CD4-positive, CD25-positive, alpha-beta regulatory T cell (primary cell): ENCODE measurements around the gene SLC25A15. TPM values are rescaled to one million over a fixed set of nuclear protein-coding genes. Genes with fewer than 3 reads are reported as not detected.

ENCODE experiments used
- ATAC-seq, 2 donors: fragments of 150-1000 bp; cut with Tn5 transposase; one replicate each; pipeline ENCODE4 v1.10.0; 2021; ENCODE audit warnings: low read depth in 2 of 2, moderate number of reproducible peaks in 2 of 2, moderate library complexity in 1 of 2
- DNase-seq, 3 donors: peaks; one replicate each; pipeline versions ENCODE4 v3.0.0 to v3.0.0-alpha.2; 2012 to 2022; ENCODE audit warnings: mixed read lengths in 1 of 3
- H3K27ac ChIP-seq: one replicate; pipeline ENCODE4 v1.7.0; 2013; ENCODE audit warnings: mild to moderate bottlenecking, low read length; ENCODE audit not compliant: insufficient read depth, poor library complexity, severe bottlenecking
- H3K27me3 ChIP-seq: one replicate; pipeline ENCODE4 v1.7.0; 2013; ENCODE audit warnings: low read length; ENCODE audit not compliant: control insufficient read depth, insufficient read depth
- H3K36me3 ChIP-seq: one replicate; pipeline ENCODE4 v1.7.0; 2013; ENCODE audit warnings: mild to moderate bottlenecking, low read length, moderate library complexity; ENCODE audit not compliant: control insufficient read depth, insufficient read depth
- H3K4me1 ChIP-seq: 2 replicates; pipeline ENCODE4 v1.7.0; 2013; ENCODE audit warnings: mild to moderate bottlenecking, low read length; ENCODE audit not compliant: insufficient read depth, control insufficient read depth, poor library complexity, severe bottlenecking
- H3K4me3 ChIP-seq: one replicate; pipeline ENCODE4 v1.7.0; 2013; ENCODE audit warnings: low read depth, mild to moderate bottlenecking, low read length, moderate library complexity
- H3K9me3 ChIP-seq, 2 experiments: 1 replicate in 1 of 2; 2 replicates in 1 of 2; pipeline ENCODE4 v1.7.0; 2013; ENCODE audit warnings: low read length in 2 of 2, mild to moderate bottlenecking in 1 of 2, moderate library complexity in 1 of 2; ENCODE audit not compliant: control insufficient read depth in 2 of 2
- H3K27ac Mint-ChIP-seq, 3 donors: one replicate each; pipeline ENCODE4 v1.8.0; 2020 to 2022; ENCODE audit warnings: mild to moderate bottlenecking in 3 of 3, mixed read lengths in 3 of 3, moderate library complexity in 2 of 3
- H3K27me3 Mint-ChIP-seq: one replicate; pipeline ENCODE4 v1.8.0; 2022; ENCODE audit warnings: mild to moderate bottlenecking, mixed read lengths
- H3K36me3 Mint-ChIP-seq: one replicate; pipeline ENCODE4 v1.8.0; 2020; ENCODE audit warnings: mixed read lengths
- H3K4me1 Mint-ChIP-seq, 4 donors: one replicate each; pipeline ENCODE4 v1.8.0; 2020 to 2022; ENCODE audit warnings: mixed read lengths in 4 of 4, mild to moderate bottlenecking in 1 of 4
- H3K4me3 Mint-ChIP-seq, 4 donors: one replicate each; pipeline ENCODE4 v1.8.0; 2020 to 2022; ENCODE audit warnings: mild to moderate bottlenecking in 4 of 4, mixed read lengths in 4 of 4, moderate library complexity in 3 of 4
- H3K9me3 Mint-ChIP-seq, 7 donors: one replicate each; pipeline ENCODE4 v1.8.0; 2020 to 2022; ENCODE audit warnings: mixed read lengths in 7 of 7, mild to moderate bottlenecking in 3 of 7, moderate library complexity in 2 of 7
- polyA plus RNA-seq, 4 donors: library from polyadenylated mRNA; unstranded; fragments of 300-500 nt; fragmentation: Illumina TruSeq; gene quantifications; one replicate each; pipeline ENCODE4 v1.2.3, GENCODE V29; 2021
- total RNA-seq: library from RNA; stranded (reverse); gene quantifications from one replicate; pipeline ENCODE4 v1.2.3, GENCODE V29; 2022

SLC25A15 gene
- total RNA-seq (4.8 TPM), polyA plus RNA-seq (10 to 100 TPM in 1 of 4 donors, 1 to 10 TPM in 3; 3.9 to 13.3 (median 7.2) TPM)

DNA sequence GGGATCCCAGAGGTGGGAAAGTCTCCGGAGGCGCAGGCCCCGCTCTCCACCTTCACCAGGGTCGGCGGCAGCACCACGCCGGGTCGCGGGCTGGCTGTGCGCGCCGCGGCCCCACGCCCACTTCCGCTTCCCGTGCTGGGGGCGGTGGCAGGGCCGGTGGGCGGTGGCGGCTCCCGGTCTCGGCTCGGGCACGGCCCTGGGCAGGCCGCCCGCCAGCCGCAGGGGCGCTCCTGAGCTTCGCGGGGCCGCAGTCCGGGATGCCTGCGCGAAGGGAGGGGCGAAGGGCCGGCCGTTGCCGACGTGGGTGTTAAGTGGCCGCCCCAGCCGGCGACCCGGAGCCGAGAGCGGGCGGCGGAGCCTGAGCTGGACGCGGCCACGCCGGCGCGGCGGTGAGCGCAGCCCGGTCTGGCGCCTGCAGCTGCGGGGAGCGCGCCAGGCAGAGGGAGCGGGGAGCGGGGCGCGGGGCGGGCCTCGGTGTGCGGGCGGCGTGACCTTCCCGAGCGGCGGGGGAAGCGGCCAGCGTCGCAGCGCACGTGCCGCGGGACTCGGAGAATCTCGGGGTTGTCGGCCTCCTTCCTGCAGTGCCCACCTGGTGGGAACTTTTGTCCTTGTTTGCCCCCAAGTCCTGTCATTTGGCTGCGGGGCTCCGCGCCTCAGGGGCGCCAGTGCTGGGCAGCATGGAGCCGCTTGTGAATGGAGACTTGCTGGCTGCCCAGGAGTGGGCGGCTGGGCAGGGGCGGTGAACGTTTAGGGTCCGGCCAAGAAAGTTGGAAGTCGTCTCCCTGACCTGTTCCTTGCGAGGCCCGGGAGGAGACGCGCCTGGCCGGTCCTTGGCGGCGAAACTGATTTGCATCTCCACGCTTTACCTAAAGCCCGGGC lies at the start of gene SLC25A15:
TSS of gene SLC25A15 (plus strand) at position 337 of the 879 bp plus-strand sequence. CDS start 3,616 bp downstream, outside the sequence.
- H3K36me3 ChIP-seq = no peaks in the 10 kb centered on the region
- Mint-ChIP-seq H3K4me1 (peaks cover 0 to 51% (median 34%) of the 10 kb centered on the region in 4 donors), H3K36me3 (peaks cover 15% of the 10 kb centered on the region), H3K27me3 (no peaks in the 10 kb centered on the region), H3K4me3 (peak within 1 kb of the TSS; percentile 83 to 95 (median 92)), H3K27ac (peak within 1 kb of the TSS; percentile 65 to 92 (median 84)), H3K9me3 (no peaks in the 10 kb centered on the region)
- peak within 1 kb of the TSS; percentile 66 for H3K27ac ChIP-seq
- H3K9me3 ChIP-seq = no peaks in the 10 kb centered on the region
- peak within 1 kb of the TSS; percentile 55 for H3K4me3 ChIP-seq
- DNase-seq (peak; percentile 63 to 84 (median 74)), ATAC-seq (peak; percentile 89 to 91)
- H3K27me3 ChIP-seq = no peaks in the 10 kb centered on the region
- H3K4me1 ChIP-seq = peaks cover 21% of the 10 kb centered on the region

DNA sequence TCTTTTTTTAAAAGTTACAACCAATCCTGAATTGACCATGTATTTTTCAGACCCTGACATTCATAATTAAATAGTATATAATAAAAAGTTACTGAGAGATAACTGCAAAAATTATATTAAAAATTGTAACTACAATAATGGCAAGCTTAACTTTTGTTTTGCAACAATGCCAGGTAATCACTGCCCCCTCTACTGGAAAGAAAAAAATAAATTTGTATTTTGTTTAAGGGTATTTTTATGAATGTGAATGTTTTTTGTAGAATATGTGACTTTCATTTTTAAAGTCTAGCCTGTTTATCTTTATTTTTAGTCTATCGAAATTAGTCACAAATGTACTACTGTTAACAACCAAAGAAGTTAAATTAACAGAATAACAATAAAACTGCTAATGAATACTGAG lies 40.1 kb upstream of the SLC25A15 start:
- no peaks in the 10 kb centered on the region for H3K9me3 Mint-ChIP-seq
- H3K36me3 ChIP-seq = peaks cover 40% of the 10 kb centered on the region
- H3K9me3 ChIP-seq = no peaks in the 10 kb centered on the region
- DNase-seq = peak in 2 of 3 donors; percentile 23 to 39
- H3K4me3 ChIP-seq = no peak overlapping the region
- no peak overlapping the region for H3K4me3 Mint-ChIP-seq
- no peaks in the 10 kb centered on the region for H3K27me3 Mint-ChIP-seq
- no peaks in the 10 kb centered on the region for H3K4me1 ChIP-seq
- H3K27ac Mint-ChIP-seq = peak overlapping the region in 1 of 3 donors; percentile 26
- no peak overlapping the region for H3K27ac ChIP-seq
- H3K36me3 Mint-ChIP-seq = peaks cover 31% of the 10 kb centered on the region
- H3K27me3 ChIP-seq = no peaks in the 10 kb centered on the region
- ATAC-seq = no peak
- peaks cover 10 to 13% (median 12%) of the 10 kb centered on the region in 4 donors for H3K4me1 Mint-ChIP-seq

DNA sequence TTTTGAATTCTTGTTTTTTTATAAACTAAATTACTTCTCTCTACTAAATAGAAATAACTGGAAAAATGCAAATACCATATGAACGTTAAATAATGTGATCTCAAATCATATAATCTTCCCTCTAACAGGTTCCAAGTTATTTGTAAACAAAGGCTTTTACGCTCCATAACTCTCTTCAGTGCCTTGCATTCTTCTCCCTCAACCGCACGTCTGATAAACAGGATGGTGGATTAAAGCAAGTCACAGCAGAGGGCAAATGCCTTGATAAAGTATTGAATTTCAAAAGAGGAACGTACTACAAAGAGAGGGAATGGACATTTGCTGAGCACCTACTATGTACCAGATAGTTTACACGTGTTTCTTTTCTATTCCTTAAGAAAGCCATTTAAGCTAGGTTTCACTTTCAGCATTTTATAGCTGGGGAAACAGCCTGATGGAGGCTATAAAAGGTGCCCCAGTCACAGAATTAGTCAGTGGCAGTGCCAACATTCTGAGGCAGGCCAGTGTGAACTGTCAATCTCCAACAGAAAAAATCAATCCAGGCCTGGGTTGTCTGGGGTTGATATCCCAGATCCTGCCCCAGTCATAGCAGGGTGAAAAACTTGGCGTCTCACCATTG lies 34.2 kb upstream of the SLC25A15 start:
- peaks cover 34% of the 10 kb centered on the region for H3K36me3 Mint-ChIP-seq
- H3K9me3 ChIP-seq = no peaks in the 10 kb centered on the region
- H3K9me3 Mint-ChIP-seq = no peaks in the 10 kb centered on the region
- peaks cover 0 to 10% (median 8%) of the 10 kb centered on the region in 4 donors for H3K4me1 Mint-ChIP-seq
- H3K27me3 ChIP-seq = no peaks in the 10 kb centered on the region
- no peak for ATAC-seq
- peaks cover 53% of the 10 kb centered on the region for H3K36me3 ChIP-seq
- H3K27me3 Mint-ChIP-seq = no peaks in the 10 kb centered on the region
- H3K27ac Mint-ChIP-seq = peak overlapping the region in 1 of 3 donors; percentile 62
- DNase-seq = no peak
- no peak overlapping the region for H3K4me3 Mint-ChIP-seq
- H3K4me1 ChIP-seq = no peaks in the 10 kb centered on the region
- no peak overlapping the region for H3K4me3 ChIP-seq
- no peak overlapping the region for H3K27ac ChIP-seq

DNA sequence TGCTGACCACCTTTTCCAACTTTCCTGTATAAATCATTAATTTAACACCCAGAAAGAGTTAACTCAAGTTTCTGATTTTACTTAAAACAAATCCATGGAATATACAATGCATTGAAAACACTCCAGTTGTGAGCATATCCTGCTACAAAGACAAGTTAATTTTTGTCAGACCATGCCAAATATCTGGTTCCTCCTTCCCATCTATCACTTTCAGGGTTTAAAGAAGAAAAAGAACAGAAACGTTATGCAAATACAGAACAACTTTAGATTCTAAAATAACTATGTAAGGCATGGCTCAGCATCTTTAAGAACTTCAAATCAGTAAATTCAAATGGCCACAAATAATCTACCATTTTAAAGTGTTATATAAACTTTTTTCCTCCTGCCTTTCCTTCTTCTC lies 33.4 kb upstream of the SLC25A15 start:
- Histone ChIP-seq H3K27ac (no peak overlapping the region), H3K36me3 (peaks cover 55% of the 10 kb centered on the region)
- no peak for DNase-seq

DNA sequence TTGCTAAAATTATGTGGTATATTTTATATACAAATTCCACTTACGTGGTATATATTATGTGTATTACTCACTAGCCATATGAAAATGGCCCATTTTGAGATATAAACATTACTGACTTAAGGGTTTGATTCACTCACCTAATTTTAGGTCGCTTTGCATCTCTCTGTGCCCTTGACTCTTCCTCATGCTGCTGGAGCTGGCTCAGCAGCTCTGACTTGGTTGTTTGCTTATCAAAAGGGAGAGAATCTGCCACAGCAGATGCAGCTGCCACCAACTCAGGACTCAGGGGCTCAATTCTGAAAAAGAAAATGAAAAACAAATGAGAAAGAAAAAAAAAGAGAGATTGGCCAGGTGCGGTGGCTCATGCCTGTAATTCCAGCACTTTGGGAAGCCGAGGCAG lies 30.6 kb upstream of the SLC25A15 start:
- Histone ChIP-seq H3K9me3 (no peaks in the 10 kb centered on the region), H3K4me3 (no peak overlapping the region), H3K4me1 (no peaks in the 10 kb centered on the region), H3K27ac (no peak overlapping the region), H3K27me3 (no peaks in the 10 kb centered on the region), H3K36me3 (peaks cover 41% of the 10 kb centered on the region)
- peaks cover 32% of the 10 kb centered on the region for H3K36me3 Mint-ChIP-seq
- DNase-seq = no peak
- no peak for ATAC-seq
- peak overlapping the region in 1 of 3 donors; percentile 82 for H3K27ac Mint-ChIP-seq
- no peaks in the 10 kb centered on the region for H3K9me3 Mint-ChIP-seq
- no peak overlapping the region for H3K4me3 Mint-ChIP-seq
- H3K27me3 Mint-ChIP-seq = no peaks in the 10 kb centered on the region
- peaks cover 9 to 30% (median 14%) of the 10 kb centered on the region in 4 donors for H3K4me1 Mint-ChIP-seq

More for the DNA sequence above, 33.4 kb upstream of the SLC25A15 start:
- no peaks in the 10 kb centered on the region for H3K9me3 Mint-ChIP-seq
- H3K4me3 Mint-ChIP-seq = no peak overlapping the region
- Histone ChIP-seq H3K4me1 (no peaks in the 10 kb centered on the region), H3K4me3 (no peak overlapping the region), H3K9me3 (no peaks in the 10 kb centered on the region), H3K27me3 (no peaks in the 10 kb centered on the region)
- ATAC-seq = no peak
- H3K36me3 Mint-ChIP-seq = peaks cover 37% of the 10 kb centered on the region
- H3K4me1 Mint-ChIP-seq = peaks cover 0 to 10% (median 6%) of the 10 kb centered on the region in 4 donors
- no peaks in the 10 kb centered on the region for H3K27me3 Mint-ChIP-seq
- no peak overlapping the region for H3K27ac Mint-ChIP-seq

DNA sequence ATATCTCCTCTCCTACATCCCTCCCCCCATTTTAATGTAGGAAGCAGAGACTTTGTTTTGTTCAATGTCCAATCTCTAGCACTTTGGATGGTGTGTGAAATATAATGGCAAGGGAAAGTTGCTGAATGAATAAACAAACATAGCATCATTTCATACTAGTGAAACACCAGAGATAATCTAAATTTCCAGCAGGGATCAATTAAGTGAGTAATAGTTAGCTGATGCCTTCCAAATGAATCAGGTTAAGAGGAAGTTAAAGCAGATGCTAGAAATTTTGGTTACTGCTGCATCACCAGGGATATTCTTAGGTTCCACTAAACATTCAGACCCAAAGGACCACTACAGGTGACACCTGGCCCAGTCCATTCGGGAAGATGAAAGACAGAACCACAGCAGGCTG lies 26.6 kb upstream of the SLC25A15 start:
- Mint-ChIP-seq H3K36me3 (peaks cover 32% of the 10 kb centered on the region), H3K27ac (peak overlapping the region; percentile 10 to 66 (median 23)), H3K9me3 (no peaks in the 10 kb centered on the region), H3K4me3 (no peak overlapping the region), H3K27me3 (no peaks in the 10 kb centered on the region), H3K4me1 (peaks cover 21 to 60% (median 30%) of the 10 kb centered on the region in 4 donors)
- no peak for DNase-seq
- no peak overlapping the region for H3K27ac ChIP-seq
- no peaks in the 10 kb centered on the region for H3K27me3 ChIP-seq
- peaks cover 34% of the 10 kb centered on the region for H3K36me3 ChIP-seq
- peaks cover 9% of the 10 kb centered on the region for H3K4me1 ChIP-seq
- H3K9me3 ChIP-seq = no peaks in the 10 kb centered on the region
- no peak overlapping the region for H3K4me3 ChIP-seq
- no peak for ATAC-seq

DNA sequence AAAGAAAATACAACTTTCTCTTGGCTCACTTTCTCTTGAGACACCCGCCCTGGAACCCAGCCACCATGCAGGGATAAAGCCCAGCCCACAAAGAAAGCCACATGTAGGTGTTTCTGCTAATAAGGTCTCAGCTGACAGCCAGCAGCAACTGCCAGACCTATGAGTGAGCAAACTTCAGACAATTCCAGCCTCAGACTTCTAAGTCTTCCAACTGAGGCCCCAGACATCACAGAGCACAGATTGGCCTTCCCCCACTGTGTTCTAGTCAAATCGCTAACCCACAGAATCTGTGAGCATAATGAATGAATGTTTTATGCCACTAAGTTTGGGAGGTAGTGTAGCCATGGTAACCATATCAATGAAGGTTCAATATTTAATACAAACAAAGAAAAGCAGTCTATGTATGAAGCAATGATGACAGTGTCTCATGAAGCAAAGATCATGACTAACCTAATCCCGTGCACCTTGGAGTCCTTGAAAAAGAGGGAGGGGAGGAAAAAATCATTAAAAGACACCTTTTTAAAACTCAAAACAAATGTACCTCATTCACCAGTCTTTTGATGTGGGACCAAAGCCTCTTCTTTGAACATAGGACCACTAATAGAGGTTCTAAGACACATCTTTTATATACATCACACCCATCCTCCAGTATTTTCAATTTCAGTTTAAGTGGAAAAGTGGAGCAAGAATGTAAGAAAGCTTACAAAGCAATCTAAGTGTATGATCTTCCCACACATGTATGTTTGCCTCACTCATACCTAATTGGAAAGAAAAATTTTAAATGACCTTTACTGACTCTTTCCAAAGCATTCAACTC lies 24.6 kb upstream of the SLC25A15 start:
- DNase-seq (peak in 1 of 3 donors; percentile 16), ATAC-seq (peak in 1 of 2 donors; percentile 55)
- no peaks in the 10 kb centered on the region for H3K27me3 ChIP-seq
- Mint-ChIP-seq H3K27me3 (no peaks in the 10 kb centered on the region), H3K27ac (peak overlapping the region; percentile 10 to 43 (median 31)), H3K4me3 (peak overlapping the region in 3 of 4 donors; percentile 0 to 60 (median 24)), H3K9me3 (no peaks in the 10 kb centered on the region), H3K36me3 (peaks cover 23% of the 10 kb centered on the region), H3K4me1 (peaks cover 24 to 62% (median 34%) of the 10 kb centered on the region in 4 donors)
- no peaks in the 10 kb centered on the region for H3K9me3 ChIP-seq
- H3K4me3 ChIP-seq = no peak overlapping the region
- peaks cover 17% of the 10 kb centered on the region for H3K4me1 ChIP-seq
- H3K36me3 ChIP-seq = peaks cover 28% of the 10 kb centered on the region
- peak overlapping the region; percentile 63 for H3K27ac ChIP-seq
